CD4-positive, alpha-beta memory T cell (primary cell): ENCODE measurements around the gene SLC16A5. TPM values are rescaled to one million over a fixed set of nuclear protein-coding genes. Genes with fewer than 3 reads are reported as not detected.
A peak's percentile ranks its signal among the peaks of the same experiment; 100 is the strongest.
"Not testable (repeated sequence)": the region's sequence is repeated elsewhere in the genome, so short reads cannot be mapped to it uniquely, and the experiment has no call there.

Experiments
- CTCF ChIA-PET: fragments of 350-600 bp; sonication (Branson Sonifier 250); formaldehyde crosslinking; loops from one replicate; lab custom pipeline; 2021; ENCODE audit warnings: inconsistent platforms; ENCODE audit not compliant: partially characterized antibody; lab: Charles Lee
- POLR2A ChIA-PET: fragments of 350-600 bp; sonication (Branson Sonifier 250); formaldehyde crosslinking; loops from one replicate; lab custom pipeline; 2021; ENCODE audit not compliant: partially characterized antibody; lab: Charles Lee
- DNase-seq, 5 donors: peaks; one replicate each; pipeline versions ENCODE4 v3.0.0 to v3.0.0-alpha.2; 2020 to 2022; ENCODE audit warnings: mixed read lengths in 1 of 5
- H3K27ac ChIP-seq: one replicate; pipeline ENCODE4 v1.7.0; 2013; ENCODE audit warnings: low read depth, low read length
- H3K27me3 ChIP-seq: 2 replicates; pipeline ENCODE4 v1.7.0; 2013; ENCODE audit warnings: mild to moderate bottlenecking, low read length, moderate library complexity; ENCODE audit not compliant: insufficient read depth
- H3K36me3 ChIP-seq: 2 replicates; pipeline ENCODE4 v1.7.0; 2013; ENCODE audit warnings: mild to moderate bottlenecking, low read length, moderate library complexity; ENCODE audit not compliant: insufficient read depth
- H3K4me1 ChIP-seq: 2 replicates; pipeline ENCODE4 v1.7.0; 2013; ENCODE audit warnings: mild to moderate bottlenecking, low read length, moderate library complexity; ENCODE audit not compliant: insufficient read depth
- H3K4me3 ChIP-seq, 2 donors: one replicate each; pipeline ENCODE4 v1.7.0; 2013; ENCODE audit warnings: low read length in 2 of 2, mild to moderate bottlenecking in 1 of 2
- H3K9me3 ChIP-seq, 2 donors: one replicate each; pipeline ENCODE4 v1.7.0; 2013; ENCODE audit warnings: low read length in 2 of 2, control low read depth in 1 of 2; ENCODE audit not compliant: control insufficient read depth in 1 of 2
- H3K27ac Mint-ChIP-seq, 7 donors: one replicate each; pipeline ENCODE4 v1.8.0; 2020 to 2021; ENCODE audit warnings: mixed read lengths in 7 of 7, mild to moderate bottlenecking in 6 of 7, inconsistent platforms in 3 of 7, moderate library complexity in 3 of 7
- H3K27me3 Mint-ChIP-seq, 2 donors: one replicate each; pipeline ENCODE4 v1.8.0; 2020 to 2021; ENCODE audit warnings: mixed read lengths in 2 of 2
- H3K36me3 Mint-ChIP-seq, 2 donors: one replicate each; pipeline ENCODE4 v1.8.0; 2020 to 2021; ENCODE audit warnings: mixed read lengths in 2 of 2, inconsistent platforms in 1 of 2, mild to moderate bottlenecking in 1 of 2
- H3K4me1 Mint-ChIP-seq, 4 donors: one replicate each; pipeline ENCODE4 v1.8.0; 2020 to 2021; ENCODE audit warnings: mixed read lengths in 4 of 4, mild to moderate bottlenecking in 1 of 4
- H3K4me3 Mint-ChIP-seq, 8 donors: one replicate each; pipeline ENCODE4 v1.8.0; 2020 to 2021; ENCODE audit warnings: mixed read lengths in 8 of 8, mild to moderate bottlenecking in 7 of 8, moderate library complexity in 6 of 8, inconsistent platforms in 3 of 8
- H3K9me3 Mint-ChIP-seq, 8 donors: one replicate each; pipeline ENCODE4 v1.8.0; 2020 to 2021; ENCODE audit warnings: mixed read lengths in 8 of 8, mild to moderate bottlenecking in 5 of 8, inconsistent platforms in 3 of 8, moderate library complexity in 1 of 8
- intact Hi-C: fragments of 100-400 bp; cut with micrococcal nuclease; formaldehyde crosslinking; loops from one replicate; pipeline ENCODE4 v1.15.1; 2023
- polyA plus RNA-seq, 2 donors: library from polyadenylated mRNA; unstranded; fragments of 300-500 nt; fragmentation: Illumina TruSeq; gene quantifications; one replicate each; pipeline ENCODE4 v1.2.3, GENCODE V29; 2021
- total RNA-seq, 2 experiments: library from RNA; stranded (reverse); gene quantifications; one replicate each; pipeline ENCODE4 v1.2.3, GENCODE V29; 2021

The SLC16A5 gene
- total and polyA plus RNA-seq, 4 experiments from 2014 or later = 2.9 to 13.9 (median 8.1) TPM

GRCh38 chr17:75131278-75132017 is 43.7 kb downstream of the SLC16A5 start, which contains the start of gene NT5C:
Gene NT5C (minus strand): TSS chr17:75131742. CDS start chr17:75131707, 35 bp downstream.
- Mint-ChIP-seq H3K4me3 (peak within 1 kb of the TSS; percentile 87 to 91 (median 90)), H3K36me3 (peaks cover 0 to 19% of the 10 kb centered on the region in 2 donors), H3K9me3 (no peaks in the 10 kb centered on the region), H3K4me1 (peaks cover 8 to 19% (median 11%) of the 10 kb centered on the region in 4 donors), H3K27me3 (no peaks in the 10 kb centered on the region), H3K27ac (peak within 1 kb of the TSS; percentile 81 to 92 (median 88))
- DNase-seq = peak in 4 of 5 donors; percentile 38 to 60 (median 49)
- H3K4me3 ChIP-seq = peak within 1 kb of the TSS; percentile 61 to 74
- H3K36me3 ChIP-seq = peaks cover 5% of the 10 kb centered on the region
- CTCF ChIA-PET = interaction anchor here (0.7 to 5.8 kb wide), 18 partner anchors 10 to 169 kb away, joined by 3 to 127 read pairs (median 8); partner anchors contain the start of genes ARMC7, JPT1 and MRPL58
- peaks cover 16% of the 10 kb centered on the region for H3K4me1 ChIP-seq
- no peaks in the 10 kb centered on the region for H3K27me3 ChIP-seq
- H3K9me3 ChIP-seq = no peaks in the 10 kb centered on the region
- H3K27ac ChIP-seq = peak within 1 kb of the TSS; percentile 80
- intact Hi-C loops = loop anchor here (1.0 to 5.0 kb wide), 5 partner anchors 17 to 70 kb away; partner anchors contain the start of gene ARMC7
- POLR2A ChIA-PET = interaction anchor here (0.5 to 6.9 kb wide), 21 partner anchors 8 to 635 kb away, joined by 3 to 97 read pairs (median 6); partner anchors contain the start of genes ARMC7, GGA3, GRB2 and JPT1

- not testable (repeated sequence) for H3K9me3 ChIP-seq, H3K27me3 Mint-ChIP-seq, H3K9me3 Mint-ChIP-seq, DNase-seq, H3K36me3 ChIP-seq, H3K27me3 ChIP-seq
- peaks cover 16% of the 10 kb centered on the region for H3K4me1 ChIP-seq
- H3K4me3 ChIP-seq = peak overlapping the region in 1 of 2 donors; percentile 74
- ChIA-PET POLR2A (interaction anchor here (0.9 to 6.9 kb wide), 15 partner anchors 8 to 274 kb away, joined by 3 to 97 read pairs (median 6); partner anchors contain the start of genes ARMC7, GGA3, GRB2 and JPT1), CTCF (interaction anchor here (1.0 to 5.8 kb wide), 14 partner anchors 9 to 170 kb away, joined by 3 to 127 read pairs (median 9); partner anchors contain the start of genes ARMC7 and JPT1)
- H3K4me1 Mint-ChIP-seq = peaks cover 8 to 18% (median 11%) of the 10 kb centered on the region in 4 donors
- peak overlapping the region; percentile 71 to 87 (median 79) for H3K27ac Mint-ChIP-seq
- H3K27ac ChIP-seq = peak overlapping the region; percentile 80
- peak overlapping the region; percentile 84 to 91 (median 86) for H3K4me3 Mint-ChIP-seq
- peaks cover 0 to 20% of the 10 kb centered on the region in 2 donors for H3K36me3 Mint-ChIP-seq
- intact Hi-C loops = loop anchor here (5.0 kb wide), 1 partner anchor 40 kb away; no protein-coding TSS in a partner anchor
Measured at GRCh38 chr17:75132018-75133000, 44.6 kb downstream of the SLC16A5 start.

- Histone ChIP-seq H3K9me3 (no peaks in the 10 kb centered on the region), H3K27ac (no peak overlapping the region), H3K36me3 (peaks cover 5% of the 10 kb centered on the region), H3K27me3 (no peaks in the 10 kb centered on the region), H3K4me1 (peaks cover 16% of the 10 kb centered on the region), H3K4me3 (no peak overlapping the region)
- Mint-ChIP-seq H3K27me3 (no peaks in the 10 kb centered on the region), H3K9me3 (no peaks in the 10 kb centered on the region), H3K4me1 (peaks cover 8 to 18% (median 11%) of the 10 kb centered on the region in 4 donors), H3K36me3 (peaks cover 0 to 20% of the 10 kb centered on the region in 2 donors), H3K27ac (peak overlapping the region in 1 of 7 donors; percentile 61), H3K4me3 (peak overlapping the region in 4 of 8 donors; percentile 10 to 90 (median 36))
- POLR2A ChIA-PET = interaction anchor here (1.1 to 6.9 kb wide), 4 partner anchors 12 to 47 kb away, joined by 3 to 97 read pairs (median 8); partner anchors contain the start of gene ARMC7
- CTCF ChIA-PET = interaction anchor here (1.0 to 5.8 kb wide), 6 partner anchors 12 to 80 kb away, joined by 3 to 127 read pairs (median 14); partner anchors contain the start of gene ARMC7
- intact Hi-C loops = loop anchor here (5.0 kb wide), 1 partner anchor 39 kb away; no protein-coding TSS in a partner anchor
- DNase-seq = no peak
Measured at GRCh38 chr17:75133001-75133400, 45.2 kb downstream of the SLC16A5 start.

- not testable (repeated sequence) for H3K27ac ChIP-seq, H3K4me3 Mint-ChIP-seq, H3K27me3 Mint-ChIP-seq, H3K9me3 Mint-ChIP-seq, H3K9me3 ChIP-seq, DNase-seq, H3K4me3 ChIP-seq, H3K36me3 ChIP-seq, H3K27me3 ChIP-seq
- peak overlapping the region in 2 of 7 donors; percentile 12 to 17 for H3K27ac Mint-ChIP-seq
- peaks cover 0 to 20% of the 10 kb centered on the region in 2 donors for H3K36me3 Mint-ChIP-seq
- ChIA-PET POLR2A (interaction anchor here (1.1 to 6.9 kb wide), 3 partner anchors 11 to 21 kb away, joined by 3 to 97 read pairs (median 4); partner anchors contain the start of genes ARMC7 and JPT1), CTCF (interaction anchor here (1.1 to 5.8 kb wide), 3 partner anchors 10 to 69 kb away, joined by 4 to 127 read pairs (median 17); partner anchors contain the start of gene ARMC7)
- intact Hi-C loops = loop anchor here (5.0 kb wide), 1 partner anchor 39 kb away; no protein-coding TSS in a partner anchor
- H3K4me1 Mint-ChIP-seq = peaks cover 7 to 18% (median 10%) of the 10 kb centered on the region in 4 donors
- peaks cover 16% of the 10 kb centered on the region for H3K4me1 ChIP-seq
Measured at GRCh38 chr17:75133607-75134347, 46.0 kb downstream of the SLC16A5 start.

GRCh38 chr17:75135452-75135851 is 47.7 kb downstream of the SLC16A5 start:
- H3K36me3 ChIP-seq = no peaks in the 10 kb centered on the region
- Mint-ChIP-seq H3K27ac (peak overlapping the region in 5 of 7 donors; percentile 3 to 83 (median 36)), H3K27me3 (no peaks in the 10 kb centered on the region), H3K4me3 (peak overlapping the region in 1 of 8 donors; percentile 63), H3K4me1 (peaks cover 8 to 22% (median 11%) of the 10 kb centered on the region in 4 donors), H3K9me3 (no peaks in the 10 kb centered on the region), H3K36me3 (peaks cover 3 to 18% of the 10 kb centered on the region in 2 donors)
- H3K9me3 ChIP-seq = no peaks in the 10 kb centered on the region
- no peaks in the 10 kb centered on the region for H3K27me3 ChIP-seq
- no peak overlapping the region for H3K4me3 ChIP-seq
- H3K27ac ChIP-seq = no peak overlapping the region
- ChIA-PET CTCF (interaction anchor here (0.6 kb wide), 1 partner anchor 66 kb away, joined by 3 read pairs; no protein-coding TSS in a partner anchor), POLR2A (interaction anchor here (1.5 to 1.8 kb wide), 2 partner anchors 19 to 22 kb away, joined by 3 to 4 read pairs; partner anchors contain the start of gene JPT1)
- H3K4me1 ChIP-seq = peaks cover 11% of the 10 kb centered on the region
- intact Hi-C loops = no loop called here
- DNase-seq = no peak
